SK-N-SH (cell line): ENCODE data around the gene FBXO2. TPM values are rescaled to one million over a fixed set of nuclear protein-coding genes. Genes with fewer than 3 reads are reported as not detected.

Experiments used
- CHD2 ChIP-seq: fragments of 150-350 bp; IDR thresholded peaks from 2 replicates; pipeline ENCODE4 v1.6.1; 2018; ENCODE audit warnings: low read length; ENCODE audit not compliant: partially characterized antibody
- EP300 ChIP-seq, 2 experiments: IDR thresholded peaks; 2 replicates each; pipeline versions ENCODE4 v1.4.0 to v1.6.1; 2012; ENCODE audit warnings: borderline replicate concordance in 1 of 2, low read depth in 1 of 2, low read length in 1 of 2
- EZH2phosphoT487 ChIP-seq: fragments of 200-600 bp; sonication (generic); IDR thresholded peaks from 2 replicates; pipeline ENCODE4 v1.6.1; 2017; ENCODE audit warnings: low read depth, mixed run types, mild to moderate bottlenecking, antibody characterized with exemption, moderate library complexity, borderline replicate concordance
- FOXJ3 ChIP-seq: sonication (generic); formaldehyde crosslinking; IDR thresholded peaks from 2 replicates; pipeline ENCODE4 v1.5.1; 2020; ENCODE audit warnings: mild to moderate bottlenecking, missing genetic modification reagents
- GABPA ChIP-seq: IDR thresholded peaks from 2 replicates; pipeline ENCODE4 v1.4.0; 2012; ENCODE audit warnings: low read depth, mild to moderate bottlenecking
- GATA2 ChIP-seq: sonication (generic); formaldehyde crosslinking; IDR thresholded peaks from 2 replicates; pipeline ENCODE4 v1.5.0; 2020; ENCODE audit warnings: mild to moderate bottlenecking, missing genetic modification reagents
- JUND ChIP-seq: IDR thresholded peaks from 2 replicates; pipeline ENCODE4 v1.4.0; 2012
- NFIC ChIP-seq: IDR thresholded peaks from 2 replicates; pipeline ENCODE4 v1.4.0; 2012; ENCODE audit warnings: borderline replicate concordance
- PBX3 ChIP-seq: IDR thresholded peaks from 2 replicates; pipeline ENCODE4; 2012
- RAD21 ChIP-seq: IDR thresholded peaks from 2 replicates; pipeline ENCODE4 v1.6.1; 2012; ENCODE audit warnings: mild to moderate bottlenecking, low read length
- RCOR1 ChIP-seq: fragments of 150-350 bp; IDR thresholded peaks from 2 replicates; pipeline ENCODE4 v1.6.1; 2017; ENCODE audit warnings: antibody characterized with exemption, low read length
- REST ChIP-seq: IDR thresholded peaks from 2 replicates; pipeline ENCODE4 v1.6.1; 2012; ENCODE audit warnings: mild to moderate bottlenecking, low read depth, low read length, moderate library complexity
- RXRA ChIP-seq: IDR thresholded peaks from 2 replicates; pipeline ENCODE4 v1.4.0; 2012; ENCODE audit warnings: low read depth, mild to moderate bottlenecking, borderline replicate concordance
- SMC3 ChIP-seq: IDR thresholded peaks from 2 replicates; pipeline ENCODE4 v1.6.1; 2012; ENCODE audit warnings: low read depth, low read length, improper control_type of control experiment
- TAF1 ChIP-seq: IDR thresholded peaks from 2 replicates; pipeline ENCODE4 v1.6.1; 2012; ENCODE audit warnings: low read depth, mild to moderate bottlenecking, low read length, moderate library complexity, borderline replicate concordance
- TEAD4 ChIP-seq: IDR thresholded peaks from 2 replicates; pipeline ENCODE4 v1.4.0; 2012; ENCODE audit warnings: mild to moderate bottlenecking, borderline replicate concordance; ENCODE audit not compliant: insufficient read depth
- USF2 ChIP-seq: fragments of 150-350 bp; IDR thresholded peaks from 2 replicates; pipeline ENCODE4 v1.6.1; 2017; ENCODE audit warnings: antibody characterized with exemption, low read length, low read depth, borderline replicate concordance
- polyA plus RNA-seq, 3 experiments: library from polyadenylated mRNA; depleted of rRNA; stranded (reverse); fragments of >200 nt; gene quantifications; 2 replicates each; pipeline ENCODE4 v1.2.3, GENCODE V29; 2012
- TF ChIP-seq, protein P1 (sequence below): fragments of 200-600 bp; sonication (generic); IDR thresholded peaks from 2 replicates; pipeline ENCODE4 v1.6.1; 2017; ENCODE audit warnings: antibody characterized with exemption, mild to moderate bottlenecking, moderate library complexity
- TF ChIP-seq, protein P2 (sequence below): IDR thresholded peaks from 2 replicates; pipeline ENCODE4 v1.4.0; 2012; ENCODE audit warnings: low read depth
- TF ChIP-seq, protein P3 (sequence below): IDR thresholded peaks from 2 replicates; pipeline ENCODE4 v1.4.0; 2012; ENCODE audit warnings: low read depth, borderline replicate concordance

Gene FBXO2
- polyA plus RNA-seq, 1 of the 3 experiments (the other 2 are of a cell fraction), result 21.7 TPM

- TF ChIP-seq REST, result no peak
- TF ChIP-seq, protein P1, sequence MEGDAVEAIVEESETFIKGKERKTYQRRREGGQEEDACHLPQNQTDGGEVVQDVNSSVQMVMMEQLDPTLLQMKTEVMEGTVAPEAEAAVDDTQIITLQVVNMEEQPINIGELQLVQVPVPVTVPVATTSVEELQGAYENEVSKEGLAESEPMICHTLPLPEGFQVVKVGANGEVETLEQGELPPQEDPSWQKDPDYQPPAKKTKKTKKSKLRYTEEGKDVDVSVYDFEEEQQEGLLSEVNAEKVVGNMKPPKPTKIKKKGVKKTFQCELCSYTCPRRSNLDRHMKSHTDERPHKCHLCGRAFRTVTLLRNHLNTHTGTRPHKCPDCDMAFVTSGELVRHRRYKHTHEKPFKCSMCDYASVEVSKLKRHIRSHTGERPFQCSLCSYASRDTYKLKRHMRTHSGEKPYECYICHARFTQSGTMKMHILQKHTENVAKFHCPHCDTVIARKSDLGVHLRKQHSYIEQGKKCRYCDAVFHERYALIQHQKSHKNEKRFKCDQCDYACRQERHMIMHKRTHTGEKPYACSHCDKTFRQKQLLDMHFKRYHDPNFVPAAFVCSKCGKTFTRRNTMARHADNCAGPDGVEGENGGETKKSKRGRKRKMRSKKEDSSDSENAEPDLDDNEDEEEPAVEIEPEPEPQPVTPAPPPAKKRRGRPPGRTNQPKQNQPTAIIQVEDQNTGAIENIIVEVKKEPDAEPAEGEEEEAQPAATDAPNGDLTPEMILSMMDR, result no peak
- peak in 1 of 2 experiments; percentile 84; a peak in 2 of 4 replicates for TF ChIP-seq EP300 (IDR thresholded peaks at IDR 0.05; ENCODE audit: borderline replicate concordance in 1 of 2, low read depth in 1 of 2, low read length in 1 of 2)
- TF ChIP-seq SMC3, result no peak
- TF ChIP-seq JUND, result no peak
- TF ChIP-seq PBX3, result peak; percentile 76
- TF ChIP-seq, protein P2, sequence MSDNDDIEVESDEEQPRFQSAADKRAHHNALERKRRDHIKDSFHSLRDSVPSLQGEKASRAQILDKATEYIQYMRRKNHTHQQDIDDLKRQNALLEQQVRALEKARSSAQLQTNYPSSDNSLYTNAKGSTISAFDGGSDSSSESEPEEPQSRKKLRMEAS, result no peak
- no peak; the same call in 1 of the 2 replicates for TF ChIP-seq NFIC
- no peak for TF ChIP-seq TEAD4
- TF ChIP-seq CHD2, result peak; percentile 75
- TF ChIP-seq RCOR1, result peak; percentile 94
- no peak for TF ChIP-seq GABPA
- TF ChIP-seq RXRA, result no peak
- peak; percentile 82 for TF ChIP-seq GATA2 (CRISPR knock-in tag)
- no peak for TF ChIP-seq TAF1
- TF ChIP-seq, protein P3, sequence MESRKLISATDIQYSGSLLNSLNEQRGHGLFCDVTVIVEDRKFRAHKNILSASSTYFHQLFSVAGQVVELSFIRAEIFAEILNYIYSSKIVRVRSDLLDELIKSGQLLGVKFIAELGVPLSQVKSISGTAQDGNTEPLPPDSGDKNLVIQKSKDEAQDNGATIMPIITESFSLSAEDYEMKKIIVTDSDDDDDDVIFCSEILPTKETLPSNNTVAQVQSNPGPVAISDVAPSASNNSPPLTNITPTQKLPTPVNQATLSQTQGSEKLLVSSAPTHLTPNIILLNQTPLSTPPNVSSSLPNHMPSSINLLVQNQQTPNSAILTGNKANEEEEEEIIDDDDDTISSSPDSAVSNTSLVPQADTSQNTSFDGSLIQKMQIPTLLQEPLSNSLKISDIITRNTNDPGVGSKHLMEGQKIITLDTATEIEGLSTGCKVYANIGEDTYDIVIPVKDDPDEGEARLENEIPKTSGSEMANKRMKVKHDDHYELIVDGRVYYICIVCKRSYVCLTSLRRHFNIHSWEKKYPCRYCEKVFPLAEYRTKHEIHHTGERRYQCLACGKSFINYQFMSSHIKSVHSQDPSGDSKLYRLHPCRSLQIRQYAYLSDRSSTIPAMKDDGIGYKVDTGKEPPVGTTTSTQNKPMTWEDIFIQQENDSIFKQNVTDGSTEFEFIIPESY, result no peak
- no peak for TF ChIP-seq FOXJ3 (CRISPR knock-in tag)
- no peak for TF ChIP-seq RAD21
- no peak for TF ChIP-seq USF2
- no peak for TF ChIP-seq EZH2phosphoT487
Observed at GRCh38 chr1:11684070-11684469, 29.8 kb upstream of the FBXO2 start (continued).
